Vagina (tissue), 2 donors: ENCODE data around the gene PPP2R2D. TPM values are rescaled to one million over a fixed set of nuclear protein-coding genes. Genes with fewer than 3 reads are reported as not detected.
"Not testable (repeated sequence)": the region's sequence is repeated elsewhere in the genome, so short reads cannot be mapped to it uniquely, and the experiment has no call there.

ENCODE experiments used
- DNase-seq, 2 donors: peaks; one replicate each; pipeline ENCODE4 v3.0.0-alpha.2; 2017; ENCODE audit errors: extremely low spot score in 2 of 2
- H3K27ac ChIP-seq: fragments of 200-600 bp; sonication (generic); one replicate; pipeline ENCODE4 v1.5.1; 2019
- H3K27me3 ChIP-seq: fragments of 200-600 bp; sonication (generic); one replicate; pipeline ENCODE4 v1.5.1; 2019
- H3K36me3 ChIP-seq, 2 donors: fragments of 200-600 bp; sonication (generic); one replicate each; pipeline ENCODE4 v1.5.1; 2017 to 2019
- H3K4me1 ChIP-seq: fragments of 200-600 bp; sonication (generic); one replicate; pipeline ENCODE4 v1.5.1; 2019
- H3K4me3 ChIP-seq, 2 donors: fragments of 200-600 bp; sonication (generic); 1 replicate in 1 of 2; 2 replicates in 1 of 2; pipeline ENCODE4 v1.5.1; 2016 to 2019
- H3K9me3 ChIP-seq: fragments of 200-600 bp; sonication (generic); one replicate; pipeline ENCODE4 v1.5.1; 2019
- CTCF ChIP-seq, 3 experiments: fragments of 450-650 bp in 2 of 3; fragments of 200-600 bp in 1 of 3; sonication (generic) in 1 of 3; IDR thresholded peaks; one replicate each; pipeline ENCODE4 v1.5.1; 2017 to 2019; ENCODE audit warnings: antibody characterized with exemption in 3 of 3, mild to moderate bottlenecking in 2 of 3, moderate library complexity in 2 of 3
- POLR2A ChIP-seq, 2 donors: fragments of 450-650 bp; IDR thresholded peaks; one replicate each; pipeline ENCODE4 v1.6.1; 2017; ENCODE audit warnings: antibody characterized with exemption in 2 of 2, mild to moderate bottlenecking in 2 of 2, moderate library complexity in 2 of 2
- POLR2AphosphoS5 ChIP-seq, 2 donors: sonication (generic); formaldehyde crosslinking; IDR thresholded peaks; one replicate each; pipeline ENCODE4 v1.9.0; 2017; ENCODE audit warnings: antibody characterized with exemption in 2 of 2, mild to moderate bottlenecking in 2 of 2, low read depth in 1 of 2; ENCODE audit not compliant: insufficient read depth in 1 of 2
- intact Hi-C: fragments of 100-400 bp; cut with DNase I; formaldehyde crosslinking; loops from one replicate; pipeline ENCODE4 v1.15.1; 2023
- total RNA-seq: library from RNA; depleted of rRNA; stranded (reverse); fragments of >200 nt; gene quantifications from one replicate; pipeline ENCODE4 v1.2.3, GENCODE V29; 2016

PPP2R2D gene
- total RNA-seq, 1 donor from 2014 or later = 49.4 TPM

- no peak overlapping the region for H3K4me3 ChIP-seq
- H3K27me3 ChIP-seq = no peaks in the 10 kb centered on the region
- no peak for DNase-seq
- H3K4me1 ChIP-seq = peaks cover 50% of the 10 kb centered on the region
- H3K27ac ChIP-seq = no peak overlapping the region
- TF ChIP-seq POLR2A (IDR thresholded peaks at IDR 0.05) = no peak
- no peak for TF ChIP-seq CTCF (IDR thresholded peaks at IDR 0.05)
- TF ChIP-seq POLR2AphosphoS5 (IDR thresholded peaks at IDR 0.05; ENCODE audit: insufficient read depth in 1 of 2, low read depth in 1 of 2) = no peak
- intact Hi-C loops = no loop called here
- no peaks in the 10 kb centered on the region for H3K9me3 ChIP-seq
- peaks cover 0 to 5% of the 10 kb centered on the region in 2 donors for H3K36me3 ChIP-seq
Measured at GRCh38 chr10:131912620-131913019, 11.8 kb downstream of the PPP2R2D start.

- DNase-seq = no peak
- H3K9me3 ChIP-seq = no peaks in the 10 kb centered on the region
- H3K27me3 ChIP-seq = no peaks in the 10 kb centered on the region
- H3K4me1 ChIP-seq = peaks cover 24% of the 10 kb centered on the region
- peaks cover 0 to 5% of the 10 kb centered on the region in 2 donors for H3K36me3 ChIP-seq
- H3K4me3 ChIP-seq = no peak overlapping the region
- no peak overlapping the region for H3K27ac ChIP-seq
- TF ChIP-seq POLR2AphosphoS5 (IDR thresholded peaks at IDR 0.05; ENCODE audit: insufficient read depth in 1 of 2, low read depth in 1 of 2) = no peak
- TF ChIP-seq POLR2A (IDR thresholded peaks at IDR 0.05) = no peak
- TF ChIP-seq CTCF (IDR thresholded peaks at IDR 0.05) = no peak
- intact Hi-C loops = no loop called here
Measured at GRCh38 chr10:131915484-131915883, 14.7 kb downstream of the PPP2R2D start.

GRCh38 chr10:131915990-131916766, 15.4 kb downstream of the PPP2R2D start:
- H3K4me3 ChIP-seq = no peak overlapping the region
- TF ChIP-seq POLR2AphosphoS5 (IDR thresholded peaks at IDR 0.05; ENCODE audit: insufficient read depth in 1 of 2, low read depth in 1 of 2) (no peak), POLR2A (IDR thresholded peaks at IDR 0.05) (no peak), CTCF (IDR thresholded peaks at IDR 0.05) (no peak)
- H3K4me1 ChIP-seq = peaks cover 22% of the 10 kb centered on the region
- no peaks in the 10 kb centered on the region for H3K27me3 ChIP-seq
- no peaks in the 10 kb centered on the region for H3K9me3 ChIP-seq
- intact Hi-C loops = no loop called here
- no peak overlapping the region for H3K27ac ChIP-seq
- H3K36me3 ChIP-seq = peaks cover 0 to 5% of the 10 kb centered on the region in 2 donors
- DNase-seq = no peak

GRCh38 chr10:131916767-131917160, 16.0 kb downstream of the PPP2R2D start:
- not testable (repeated sequence) for DNase-seq

GRCh38 chr10:131917496-131917895, 16.7 kb downstream of the PPP2R2D start:
- H3K27me3 ChIP-seq, DNase-seq, H3K4me3 ChIP-seq, H3K27ac ChIP-seq, intact Hi-C loops, H3K9me3 ChIP-seq, H3K36me3 ChIP-seq: not testable (repeated sequence)
- H3K4me1 ChIP-seq = peaks cover 26% of the 10 kb centered on the region

More at GRCh38 chr10:131916767-131917160, 16.0 kb downstream of the PPP2R2D start:
- H3K27ac ChIP-seq, intact Hi-C loops, H3K27me3 ChIP-seq, H3K9me3 ChIP-seq, H3K36me3 ChIP-seq, H3K4me3 ChIP-seq: not testable (repeated sequence)
- peaks cover 26% of the 10 kb centered on the region for H3K4me1 ChIP-seq

GRCh38 chr10:131919461-131919860, 18.7 kb downstream of the PPP2R2D start:
- H3K27me3 ChIP-seq, intact Hi-C loops, H3K9me3 ChIP-seq, H3K27ac ChIP-seq, H3K4me3 ChIP-seq, DNase-seq, H3K36me3 ChIP-seq: not testable (repeated sequence)
- peaks cover 14% of the 10 kb centered on the region for H3K4me1 ChIP-seq
